ENCODE measurements around the gene RNF125. TPM values are rescaled to one million over a fixed set of nuclear protein-coding genes. Genes with fewer than 3 reads are reported as not detected.
"Not testable (repeated sequence)": the region's sequence is repeated elsewhere in the genome, so short reads cannot be mapped to it uniquely, and the experiment has no call there.

RNF125 gene
- total and polyA plus RNA-seq, 2 donors (not counting 1 experiment from before 2014, with no cell fraction given) = 5.6 to 7.7 TPM

DNA sequence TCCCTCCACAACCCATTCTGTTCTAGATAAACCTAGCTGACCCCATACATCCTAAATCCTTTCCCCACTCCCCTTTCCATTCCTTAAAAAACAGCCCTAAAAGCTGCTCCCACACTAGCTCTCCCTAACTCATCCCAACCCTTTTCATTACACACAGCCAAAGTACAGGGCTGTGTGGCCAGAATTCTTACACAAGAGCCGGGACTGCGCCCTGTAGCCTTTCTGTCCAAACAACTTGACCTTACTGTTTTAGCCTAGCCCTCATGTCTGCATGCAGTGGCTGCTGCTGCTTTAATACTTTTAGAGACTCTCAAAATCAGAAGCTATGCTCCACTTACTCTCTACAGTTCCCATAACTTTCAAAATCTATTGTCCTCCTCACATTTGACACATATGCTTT, 14.8 kb upstream of the RNF125 start:
- ATAC-seq (ENCODE audit: low read depth); H3K4me3 ChIP-seq (ENCODE audit: control extremely low read depth in 1 of 5, extremely low read depth in 1 of 5, insufficient read depth in 1 of 5, low read depth in 2 of 5, low read length in 4 of 5); H4K20me1 ChIP-seq (ENCODE audit: control insufficient read depth, insufficient read depth, low read length, poor library complexity, severe bottlenecking): not testable (repeated sequence)

DNA sequence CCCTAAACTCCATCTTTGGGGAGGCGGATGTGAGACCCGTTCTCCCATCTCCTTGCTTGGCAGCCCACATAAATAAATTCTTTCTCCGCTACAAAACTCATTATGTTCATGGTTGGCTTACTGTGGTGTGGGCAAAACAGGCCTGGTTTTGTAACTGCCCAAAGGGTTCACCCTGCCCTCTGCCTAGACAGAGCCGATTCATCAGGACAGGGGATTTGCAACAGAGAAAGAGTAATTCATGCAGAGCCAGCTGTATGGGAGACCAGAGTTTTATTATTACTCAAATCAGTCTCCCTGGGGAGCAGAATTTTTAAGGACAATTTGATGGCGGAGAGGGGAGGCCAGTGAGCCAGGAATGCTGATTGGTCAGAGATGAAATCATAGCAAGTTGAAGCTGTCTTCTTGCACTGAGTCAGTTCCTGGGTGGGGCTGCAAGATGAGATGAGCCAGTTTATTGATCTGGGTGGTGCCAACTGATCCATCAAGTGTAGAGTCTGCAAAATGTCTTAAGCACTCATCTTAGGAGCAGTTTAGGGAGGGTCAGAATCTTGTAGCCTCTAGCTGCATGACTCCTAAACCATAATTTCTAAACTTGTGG, 8.4 kb upstream of the RNF125 start:
- CTCF ChIA-PET = no interaction called here
- H3K4me2 ChIP-seq (replicated peaks; ENCODE audit: low read depth, low read length, poor library complexity, severe bottlenecking) = no peak overlapping the region
- no peak for DNase-seq

More for the DNA sequence above, 14.8 kb upstream of the RNF125 start:
- 100% methylated on average over 2 of the region's 2 CpGs for WGBS (ENCODE audit: insufficient coverage)
- intact Hi-C loops (cut with micrococcal nuclease); H3K9me3 Mint-ChIP-seq (ENCODE audit: insufficient read depth); H3K36me3 ChIP-seq (replicated peaks in 1 of 2; ENCODE audit: control extremely low read depth in 1 of 2, control insufficient read depth in 1 of 2, extremely low read depth in 1 of 2, insufficient read depth in 2 of 2, low read length in 1 of 2); H3K4me3 Mint-ChIP-seq; H3K79me2 ChIP-seq (ENCODE audit: control insufficient read depth, insufficient read depth, low read length); DNase-seq; H3K27me3 ChIP-seq (replicated peaks in 1 of 4; ENCODE audit: control extremely low read depth in 1 of 4, control insufficient read depth in 3 of 4, insufficient read depth in 4 of 4, low read length in 3 of 4); H3K9ac ChIP-seq (ENCODE audit: low read length); H2AFZ ChIP-seq (ENCODE audit: insufficient read depth, low read depth, low read length, poor library complexity, severe bottlenecking); H3K4me1 Mint-ChIP-seq; H3K4me1 ChIP-seq (ENCODE audit: control insufficient read depth in 2 of 2, insufficient read depth in 2 of 2, low read length in 2 of 2); H3K27ac Mint-ChIP-seq; POLR2A ChIA-PET; H3K9me3 ChIP-seq (ENCODE audit: control extremely low read depth in 1 of 3, control insufficient read depth in 2 of 3, insufficient read depth in 1 of 3, low read length in 2 of 3); H3K27ac ChIP-seq (ENCODE audit: low read length in 2 of 2); H3K4me2 ChIP-seq (replicated peaks; ENCODE audit: low read depth, low read length, poor library complexity, severe bottlenecking): not testable (repeated sequence)
- CTCF ChIA-PET = interaction anchor here (0.6 kb wide), 1 partner anchor 22 kb away, joined by 3 read pairs; no protein-coding TSS in a partner anchor
- H3K27me3 Mint-ChIP-seq = peaks cover 13% of the 10 kb centered on the region

More for the DNA sequence above, 8.4 kb upstream of the RNF125 start:
- no peak overlapping the region for H3K4me3 ChIP-seq (ENCODE audit: control extremely low read depth in 1 of 5, extremely low read depth in 1 of 5, insufficient read depth in 1 of 5, low read depth in 2 of 5, low read length in 4 of 5)
- Mint-ChIP-seq H3K4me1 (no peaks in the 10 kb centered on the region), H3K27ac (no peak overlapping the region), H3K27me3 (no peaks in the 10 kb centered on the region), H3K9me3 (ENCODE audit: insufficient read depth) (no peaks in the 10 kb centered on the region), H3K4me3 (no peak overlapping the region)
- H3K9me3 ChIP-seq (ENCODE audit: control extremely low read depth in 1 of 3, control insufficient read depth in 2 of 3, insufficient read depth in 1 of 3, low read length in 2 of 3) = no peaks in the 10 kb centered on the region
- no peak overlapping the region for H2AFZ ChIP-seq (ENCODE audit: insufficient read depth, low read depth, low read length, poor library complexity, severe bottlenecking)
- WGBS (ENCODE audit: insufficient coverage) = 100% methylated on average over 1 of the region's 5 CpGs
- no peak for ATAC-seq (ENCODE audit: low read depth)
- H4K20me1 ChIP-seq (ENCODE audit: control insufficient read depth, insufficient read depth, low read length, poor library complexity, severe bottlenecking) = no peaks in the 10 kb centered on the region
- no peaks in the 10 kb centered on the region for H3K79me2 ChIP-seq (ENCODE audit: control insufficient read depth, insufficient read depth, low read length)
- TF ChIP-seq, protein P1, sequence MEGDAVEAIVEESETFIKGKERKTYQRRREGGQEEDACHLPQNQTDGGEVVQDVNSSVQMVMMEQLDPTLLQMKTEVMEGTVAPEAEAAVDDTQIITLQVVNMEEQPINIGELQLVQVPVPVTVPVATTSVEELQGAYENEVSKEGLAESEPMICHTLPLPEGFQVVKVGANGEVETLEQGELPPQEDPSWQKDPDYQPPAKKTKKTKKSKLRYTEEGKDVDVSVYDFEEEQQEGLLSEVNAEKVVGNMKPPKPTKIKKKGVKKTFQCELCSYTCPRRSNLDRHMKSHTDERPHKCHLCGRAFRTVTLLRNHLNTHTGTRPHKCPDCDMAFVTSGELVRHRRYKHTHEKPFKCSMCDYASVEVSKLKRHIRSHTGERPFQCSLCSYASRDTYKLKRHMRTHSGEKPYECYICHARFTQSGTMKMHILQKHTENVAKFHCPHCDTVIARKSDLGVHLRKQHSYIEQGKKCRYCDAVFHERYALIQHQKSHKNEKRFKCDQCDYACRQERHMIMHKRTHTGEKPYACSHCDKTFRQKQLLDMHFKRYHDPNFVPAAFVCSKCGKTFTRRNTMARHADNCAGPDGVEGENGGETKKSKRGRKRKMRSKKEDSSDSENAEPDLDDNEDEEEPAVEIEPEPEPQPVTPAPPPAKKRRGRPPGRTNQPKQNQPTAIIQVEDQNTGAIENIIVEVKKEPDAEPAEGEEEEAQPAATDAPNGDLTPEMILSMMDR (IDR thresholded peaks at IDR 0.05) = no peak
- no peak for TF ChIP-seq EZH2 (IDR thresholded peaks at IDR 0.05; ENCODE audit: borderline replicate concordance, insufficient read depth, low read depth, low read length, poor library complexity, severe bottlenecking)
- no peaks in the 10 kb centered on the region for H3K27me3 ChIP-seq (replicated peaks in 1 of 4; ENCODE audit: control extremely low read depth in 1 of 4, control insufficient read depth in 3 of 4, insufficient read depth in 4 of 4, low read length in 3 of 4)
- no peak overlapping the region for H3K9ac ChIP-seq (ENCODE audit: low read length)
- H3K36me3 ChIP-seq (replicated peaks in 1 of 2; ENCODE audit: control extremely low read depth in 1 of 2, control insufficient read depth in 1 of 2, extremely low read depth in 1 of 2, insufficient read depth in 2 of 2, low read length in 1 of 2) = no peaks in the 10 kb centered on the region
- no peaks in the 10 kb centered on the region for H3K4me1 ChIP-seq (ENCODE audit: control insufficient read depth in 2 of 2, insufficient read depth in 2 of 2, low read length in 2 of 2)
- H3K27ac ChIP-seq (ENCODE audit: low read length in 2 of 2) = no peak overlapping the region
- intact Hi-C loops (cut with micrococcal nuclease) = no loop called here
- POLR2A ChIA-PET = interaction anchor here (0.6 kb wide), 1 partner anchor 55 kb away, joined by 6 read pairs; no protein-coding TSS in a partner anchor

All from B cell (primary cell).